ENCODE results near the gene SYCN.
A peak's percentile ranks its signal among the peaks of the same experiment; 100 is the strongest.
"Not testable (repeated sequence)": the region's sequence is repeated elsewhere in the genome, so short reads cannot be mapped to it uniquely, and the experiment has no call there.

SYCN gene

GRCh38 chr19:39223703-39224279, 19.7 kb upstream of the SYCN start:
- DNase-seq, result no peak

- DNase-seq, result not testable (repeated sequence)
Observed at GRCh38 chr19:39219108-39219507, 15.0 kb upstream of the SYCN start.

- DNase-seq, result no peak
Observed at GRCh38 chr19:39218230-39219007, 14.4 kb upstream of the SYCN start.

GRCh38 chr19:39217094-39217493, 13.0 kb upstream of the SYCN start:
- no peak for DNase-seq

GRCh38 chr19:39215323-39215722, 11.3 kb upstream of the SYCN start:
- DNase-seq, result not testable (repeated sequence)

- DNase-seq, result peak; percentile 81 to 83
Observed at GRCh38 chr19:39212375-39212742, 8.3 kb upstream of the SYCN start.

GRCh38 chr19:39211731-39212374, 7.8 kb upstream of the SYCN start:
- DNase-seq, result no peak

- DNase-seq, result no peak
Observed at GRCh38 chr19:39209196-39209595, 5.1 kb upstream of the SYCN start.

- DNase-seq, result no peak
Observed at GRCh38 chr19:39208175-39208795, 4.2 kb upstream of the SYCN start.

GRCh38 chr19:39207293-39207836, 3.3 kb upstream of the SYCN start:
- no peak for DNase-seq

GRCh38 chr19:39206122-39206521, 2.1 kb upstream of the SYCN start:
- no peak for DNase-seq

GRCh38 chr19:39205449-39205764, 1.3 kb upstream of the SYCN start:
- DNase-seq, result no peak

- DNase-seq, result no peak
Observed at GRCh38 chr19:39202998-39203355, 1.1 kb downstream of the SYCN start.

- DNase-seq, result no peak
Observed at GRCh38 chr19:39200803-39201115, 3.3 kb downstream of the SYCN start.

- no peak for DNase-seq
Observed at GRCh38 chr19:39200066-39200802, 3.8 kb downstream of the SYCN start.

- DNase-seq, result no peak
Observed at GRCh38 chr19:39199025-39199424, 5.0 kb downstream of the SYCN start.

GRCh38 chr19:39197808-39198207, 6.3 kb downstream of the SYCN start:
- no peak for DNase-seq

- DNase-seq, result no peak
Observed at GRCh38 chr19:39196860-39197562, 7.1 kb downstream of the SYCN start, which contains the start of gene NCCRP1. TSS of gene NCCRP1 (plus strand) at chr19:39196964. CDS start at chr19:39196983, 19 bp downstream.

- DNase-seq, result no peak
Observed at GRCh38 chr19:39196320-39196719, 7.7 kb downstream of the SYCN start.

- DNase-seq, result no peak
Observed at GRCh38 chr19:39195755-39196154, 8.3 kb downstream of the SYCN start.

- no peak for DNase-seq
Observed at GRCh38 chr19:39194832-39195542, 9.1 kb downstream of the SYCN start.

- DNase-seq, result no peak
Observed at GRCh38 chr19:39193803-39194202, 10.3 kb downstream of the SYCN start.

Data from activated T-cell treated with anti-CD3 and anti-CD28 coated beads, Interleukin-2, amount 50 U/mL, for 48 hours (primary cell).